Neural progenitor cell (in vitro differentiated cells): Measurements from ENCODE around the gene NEU3. TPM values are rescaled to one million over a fixed set of nuclear protein-coding genes. Genes with fewer than 3 reads are reported as not detected.

Experiments
- DNase-seq: peaks from one replicate; pipeline ENCODE4 v3.0.0-alpha.2; 2016; ENCODE audit warnings: low spot score
- H2AFZ ChIP-seq: fragments of 200-600 bp; sonication (generic); replicated peaks from 2 replicates; pipeline ENCODE4 v1.6.1; 2016; ENCODE audit warnings: antibody characterized with exemption
- H3F3A ChIP-seq: fragments of 200-600 bp; sonication (generic); 2 replicates; pipeline ENCODE4 v1.6.1; 2016; ENCODE audit warnings: antibody characterized with exemption, low read depth
- H3K27ac ChIP-seq: fragments of 200-600 bp; sonication (generic); 2 replicates; pipeline ENCODE4 v1.5.1; 2016; ENCODE audit warnings: mild to moderate bottlenecking
- H3K27me3 ChIP-seq: fragments of 200-600 bp; sonication (generic); 2 replicates; pipeline ENCODE4 v1.6.1; 2016; ENCODE audit warnings: mild to moderate bottlenecking, moderate library complexity
- H3K36me3 ChIP-seq: fragments of 200-600 bp; sonication (generic); 2 replicates; pipeline ENCODE4 v1.5.1; 2016
- H3K4me1 ChIP-seq: fragments of 200-600 bp; sonication (generic); 2 replicates; pipeline ENCODE4 v1.6.1; 2016; ENCODE audit warnings: mixed run types
- H3K4me2 ChIP-seq: fragments of 200-600 bp; sonication (generic); 2 replicates; pipeline ENCODE4 v1.6.1; 2016
- H3K4me3 ChIP-seq: fragments of 200-600 bp; sonication (generic); 2 replicates; pipeline ENCODE4 v1.5.1; 2016
- H3K79me2 ChIP-seq: fragments of 200-600 bp; sonication (generic); 2 replicates; pipeline ENCODE4 v1.6.1; 2016; ENCODE audit warnings: low read depth
- H3K9ac ChIP-seq: fragments of 200-600 bp; sonication (generic); 2 replicates; pipeline ENCODE4 v1.6.1; 2016
- H3K9me3 ChIP-seq: fragments of 200-600 bp; sonication (generic); 2 replicates; pipeline ENCODE4 v1.5.1; 2016; ENCODE audit warnings: low read depth
- H4K20me1 ChIP-seq: fragments of 200-600 bp; sonication (generic); 2 replicates; pipeline ENCODE4 v1.6.1; 2016; ENCODE audit warnings: low read depth
- H3K27ac Mint-ChIP-seq: 3 replicates; pipeline ENCODE4 v1.8.0; 2021; ENCODE audit warnings: mixed read lengths
- H3K27me3 Mint-ChIP-seq: 2 replicates; pipeline ENCODE4 v1.8.0; 2022; ENCODE audit warnings: low read depth, mild to moderate bottlenecking, inconsistent platforms, moderate library complexity, mixed read lengths; ENCODE audit not compliant: insufficient read depth
- H3K36me3 Mint-ChIP-seq: 3 replicates; pipeline ENCODE4 v1.8.0; 2021; ENCODE audit warnings: mixed read lengths
- H3K4me1 Mint-ChIP-seq: 3 replicates; pipeline ENCODE4 v1.8.0; 2021; ENCODE audit warnings: mixed read lengths
- H3K4me3 Mint-ChIP-seq: 3 replicates; pipeline ENCODE4 v1.8.0; 2021; ENCODE audit warnings: mild to moderate bottlenecking, moderate library complexity, mixed read lengths
- H3K9me3 Mint-ChIP-seq: 3 replicates; pipeline ENCODE4 v1.8.0; 2020; ENCODE audit warnings: mixed read lengths
- EZH2 ChIP-seq: fragments of 200-600 bp; sonication (generic); IDR thresholded peaks from 2 replicates; pipeline ENCODE4 v1.6.1; 2017; ENCODE audit warnings: antibody characterized with exemption, mild to moderate bottlenecking, moderate library complexity
- EZH2phosphoT487 ChIP-seq: fragments of 200-600 bp; sonication (generic); IDR thresholded peaks from 2 replicates; pipeline ENCODE4 v1.6.1; 2017; ENCODE audit warnings: antibody characterized with exemption
- total RNA-seq: library from RNA; depleted of rRNA; stranded (reverse); fragments of >200 nt; gene quantifications from 2 replicates; pipeline ENCODE4 v1.2.3, GENCODE V29; 2015; ENCODE audit warnings: low replicate concordance
- TF ChIP-seq, protein P1 (sequence below): fragments of 200-600 bp; sonication (generic); IDR thresholded peaks from 2 replicates; pipeline ENCODE4 v1.5.1; 2017; ENCODE audit warnings: antibody characterized with exemption, mild to moderate bottlenecking

The NEU3 gene
- total RNA-seq, 1 donor from 2014 or later: 12.4 TPM

GRCh38 chr11:74971424-74971823 is 17.3 kb upstream of the NEU3 start:
- H3K27me3 Mint-ChIP-seq: no peaks in the 10 kb centered on the region
- Histone ChIP-seq H2AFZ (no peak overlapping the region), H3K27ac (no peak overlapping the region), H3K36me3 (peaks cover 5% of the 10 kb centered on the region), H3K4me1 (no peaks in the 10 kb centered on the region), H3K9me3 (no peaks in the 10 kb centered on the region), H3K4me2 (no peak overlapping the region), H3K79me2 (peaks cover 10% of the 10 kb centered on the region), H3F3A (no peaks in the 10 kb centered on the region), H3K4me3 (no peak overlapping the region), H3K9ac (no peak overlapping the region), H4K20me1 (peaks cover 10% of the 10 kb centered on the region), H3K27me3 (no peaks in the 10 kb centered on the region)
- no peaks in the 10 kb centered on the region for H3K4me1 Mint-ChIP-seq
- TF ChIP-seq EZH2phosphoT487 (no peak), EZH2 (no peak)
- TF ChIP-seq, protein P1, sequence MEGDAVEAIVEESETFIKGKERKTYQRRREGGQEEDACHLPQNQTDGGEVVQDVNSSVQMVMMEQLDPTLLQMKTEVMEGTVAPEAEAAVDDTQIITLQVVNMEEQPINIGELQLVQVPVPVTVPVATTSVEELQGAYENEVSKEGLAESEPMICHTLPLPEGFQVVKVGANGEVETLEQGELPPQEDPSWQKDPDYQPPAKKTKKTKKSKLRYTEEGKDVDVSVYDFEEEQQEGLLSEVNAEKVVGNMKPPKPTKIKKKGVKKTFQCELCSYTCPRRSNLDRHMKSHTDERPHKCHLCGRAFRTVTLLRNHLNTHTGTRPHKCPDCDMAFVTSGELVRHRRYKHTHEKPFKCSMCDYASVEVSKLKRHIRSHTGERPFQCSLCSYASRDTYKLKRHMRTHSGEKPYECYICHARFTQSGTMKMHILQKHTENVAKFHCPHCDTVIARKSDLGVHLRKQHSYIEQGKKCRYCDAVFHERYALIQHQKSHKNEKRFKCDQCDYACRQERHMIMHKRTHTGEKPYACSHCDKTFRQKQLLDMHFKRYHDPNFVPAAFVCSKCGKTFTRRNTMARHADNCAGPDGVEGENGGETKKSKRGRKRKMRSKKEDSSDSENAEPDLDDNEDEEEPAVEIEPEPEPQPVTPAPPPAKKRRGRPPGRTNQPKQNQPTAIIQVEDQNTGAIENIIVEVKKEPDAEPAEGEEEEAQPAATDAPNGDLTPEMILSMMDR: no peak
- no peak overlapping the region for H3K4me3 Mint-ChIP-seq
- no peaks in the 10 kb centered on the region for H3K9me3 Mint-ChIP-seq
- DNase-seq: no peak
- H3K36me3 Mint-ChIP-seq: peaks cover 35% of the 10 kb centered on the region
- no peak overlapping the region for H3K27ac Mint-ChIP-seq

- H3K4me1 ChIP-seq: no peaks in the 10 kb centered on the region
- no peak overlapping the region for H3K4me2 ChIP-seq
- Mint-ChIP-seq H3K27me3 (no peaks in the 10 kb centered on the region), H3K36me3 (peaks cover 28% of the 10 kb centered on the region), H3K4me3 (no peak overlapping the region), H3K4me1 (no peaks in the 10 kb centered on the region), H3K9me3 (no peaks in the 10 kb centered on the region), H3K27ac (no peak overlapping the region)
- no peaks in the 10 kb centered on the region for H3K36me3 ChIP-seq
- no peaks in the 10 kb centered on the region for H4K20me1 ChIP-seq
- H3F3A ChIP-seq: no peaks in the 10 kb centered on the region
- no peak for DNase-seq
- H3K79me2 ChIP-seq: no peaks in the 10 kb centered on the region
- H3K27me3 ChIP-seq: no peaks in the 10 kb centered on the region
- H3K27ac ChIP-seq: no peak overlapping the region
- H3K9ac ChIP-seq: no peak overlapping the region
- H3K4me3 ChIP-seq: no peak overlapping the region
- TF ChIP-seq EZH2 (no peak), EZH2phosphoT487 (no peak)
- TF ChIP-seq, protein P1: no peak
- H2AFZ ChIP-seq: no peak overlapping the region
- H3K9me3 ChIP-seq: no peaks in the 10 kb centered on the region
Measured at GRCh38 chr11:74978041-74978440, 10.7 kb upstream of the NEU3 start.

DNA sequence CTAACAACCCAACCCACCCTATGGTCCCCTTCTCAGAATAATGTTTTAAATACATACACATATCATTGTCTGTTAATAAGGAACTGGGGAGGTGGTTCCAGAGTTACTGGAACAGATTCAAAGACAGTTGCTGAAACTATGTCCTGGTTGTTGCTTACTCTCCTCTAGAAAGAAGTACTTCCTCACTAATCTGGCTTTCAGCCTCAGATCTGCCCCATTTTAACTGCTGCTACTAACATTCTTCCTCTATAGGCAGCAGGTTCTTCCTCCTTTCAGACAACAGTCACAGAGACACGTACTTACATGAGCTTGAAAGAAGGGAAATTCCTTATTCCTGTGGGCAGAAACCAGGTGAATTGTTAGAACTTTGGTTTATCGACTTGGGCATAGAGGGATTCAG is 8.1 kb upstream of the NEU3 start:
- DNase-seq: no peak
- Mint-ChIP-seq H3K4me1 (no peaks in the 10 kb centered on the region), H3K27me3 (peaks cover 2% of the 10 kb centered on the region), H3K9me3 (no peaks in the 10 kb centered on the region), H3K27ac (no peak overlapping the region), H3K4me3 (no peak overlapping the region), H3K36me3 (peaks cover 10% of the 10 kb centered on the region)
- H3K27ac ChIP-seq: no peak overlapping the region
- H3K36me3 ChIP-seq: no peaks in the 10 kb centered on the region
- H3K9ac ChIP-seq: no peak overlapping the region
- no peaks in the 10 kb centered on the region for H4K20me1 ChIP-seq
- no peak overlapping the region for H3K4me2 ChIP-seq
- no peaks in the 10 kb centered on the region for H3K4me1 ChIP-seq
- no peaks in the 10 kb centered on the region for H3K9me3 ChIP-seq
- no peaks in the 10 kb centered on the region for H3K79me2 ChIP-seq
- no peak overlapping the region for H3K4me3 ChIP-seq
- H3K27me3 ChIP-seq: no peaks in the 10 kb centered on the region
- TF ChIP-seq EZH2 (no peak), EZH2phosphoT487 (no peak)
- TF ChIP-seq, protein P1: no peak
- no peaks in the 10 kb centered on the region for H3F3A ChIP-seq
- no peak overlapping the region for H2AFZ ChIP-seq
